SU-DHL-6 (cell line): Measurements from ENCODE around the gene C6orf89.

ENCODE experiments used
- H2AFZ ChIP-seq: fragments of 200-600 bp; sonication (generic); 2 replicates; pipeline ENCODE4 v1.6.1; 2014; ENCODE audit warnings: low read depth, mild to moderate bottlenecking, moderate library complexity, mixed read lengths, antibody characterized with exemption, low read length; ENCODE audit not compliant: severe bottlenecking
- H3F3A ChIP-seq: fragments of 200-600 bp; shearing (Covaris generic); 2 replicates; pipeline ENCODE4 v1.6.0; 2016; ENCODE audit warnings: antibody characterized with exemption, mild to moderate bottlenecking; ENCODE audit not compliant: insufficient read depth
- H3K27ac ChIP-seq: fragments of 200-600 bp; sonication (generic); 2 replicates; pipeline ENCODE4 v1.5.1; 2016; ENCODE audit warnings: low read depth, mild to moderate bottlenecking, low read length, moderate library complexity, mixed read lengths
- H3K27me3 ChIP-seq: fragments of 200-600 bp; sonication (generic), shearing (Covaris generic); 2 replicates; pipeline ENCODE4 v1.6.0; 2014; ENCODE audit warnings: mild to moderate bottlenecking, low read length
- H3K36me3 ChIP-seq: fragments of 200-600 bp; sonication (generic); 2 replicates; pipeline ENCODE4 v1.6.1; 2014; ENCODE audit warnings: mild to moderate bottlenecking, low read length, mixed read lengths
- H3K4me2 ChIP-seq: fragments of 300-600, 200-600 bp; shearing (Covaris generic), sonication (generic); 2 replicates; pipeline ENCODE4 v1.6.0; 2014; ENCODE audit warnings: low read length, low read depth, mild to moderate bottlenecking; ENCODE audit not compliant: poor library complexity, severe bottlenecking
- H3K4me3 ChIP-seq: fragments of 200-600 bp; sonication (generic); 2 replicates; pipeline ENCODE4 v1.5.1; 2014; ENCODE audit warnings: antibody characterized with exemption, low read length, mild to moderate bottlenecking, mixed read lengths; ENCODE audit not compliant: insufficient read depth, poor library complexity, severe bottlenecking
- H3K79me2 ChIP-seq: fragments of 200-600 bp; sonication (generic); 2 replicates; pipeline ENCODE4 v1.6.1; 2014; ENCODE audit warnings: mild to moderate bottlenecking, low read length, moderate library complexity; ENCODE audit not compliant: insufficient read depth
- H3K9ac ChIP-seq: fragments of 200-600 bp; sonication (generic); 2 replicates; pipeline ENCODE4 v1.7.0; 2014; ENCODE audit warnings: mild to moderate bottlenecking, low read length
- H3K9me2 ChIP-seq: fragments of 200-600 bp; sonication (generic); replicated peaks from 2 replicates; pipeline ENCODE4 v1.6.1; 2014; ENCODE audit warnings: low read length; ENCODE audit not compliant: insufficient read depth
- H3K9me3 ChIP-seq: fragments of 200-600 bp; sonication (generic); 2 replicates; pipeline ENCODE4 v1.6.1; 2014; ENCODE audit warnings: low read length, mixed read lengths; ENCODE audit not compliant: insufficient read depth
- H4K20me1 ChIP-seq: fragments of 200-600 bp; sonication (generic); 2 replicates; pipeline ENCODE4 v1.6.1; 2014; ENCODE audit warnings: low read depth, mild to moderate bottlenecking, antibody characterized with exemption, low read length, moderate library complexity, mixed read lengths
- CTCF ChIP-seq: fragments of 200-600 bp; sonication (generic); IDR thresholded peaks from one replicate; pipeline ENCODE4 v1.5.1; 2017; ENCODE audit warnings: antibody characterized with exemption, mild to moderate bottlenecking, low read length, moderate library complexity; ENCODE audit not compliant: insufficient read depth, poor library complexity, severe bottlenecking
- EZH2phosphoT487 ChIP-seq: fragments of 200-600 bp; sonication (generic), shearing (Covaris generic); conservative IDR thresholded peaks from 2 replicates; pipeline ENCODE4 v1.6.1; 2018; ENCODE audit warnings: mild to moderate bottlenecking, antibody characterized with exemption, low read length, moderate library complexity, mixed read lengths

Gene C6orf89

DNA sequence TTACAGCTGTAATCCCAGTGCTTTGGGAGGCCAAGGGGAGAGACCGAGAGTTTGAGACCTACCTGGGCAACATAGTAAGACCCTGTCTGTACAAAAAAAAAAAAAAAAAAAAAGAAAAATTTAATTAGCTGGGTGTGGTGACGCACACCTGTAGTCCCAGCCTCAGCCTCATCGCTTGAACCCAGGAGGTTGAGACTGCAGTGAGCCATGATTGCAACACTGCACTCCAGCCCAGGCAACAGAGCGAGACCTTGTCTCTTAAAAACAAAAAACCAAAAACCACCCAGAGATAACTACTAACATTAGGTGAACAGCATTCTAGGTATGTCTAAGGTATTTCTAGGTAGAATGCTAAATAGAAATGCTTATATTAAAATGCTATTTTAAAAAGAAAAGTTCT, 47.8 kb downstream of the C6orf89 start:
- TF ChIP-seq CTCF: no peak
- Histone ChIP-seq H3K4me2 (no peak overlapping the region), H3K79me2 (no peaks in the 10 kb centered on the region), H3K27me3 (no peaks in the 10 kb centered on the region), H3K9ac (no peak overlapping the region), H3K9me2 (no peaks in the 10 kb centered on the region), H2AFZ (no peak overlapping the region), H4K20me1 (no peaks in the 10 kb centered on the region), H3K36me3 (no peaks in the 10 kb centered on the region), H3K27ac (no peak overlapping the region), H3F3A (no peaks in the 10 kb centered on the region), H3K4me3 (no peak overlapping the region), H3K9me3 (no peaks in the 10 kb centered on the region)

- TF ChIP-seq CTCF (no peak), EZH2phosphoT487 (no peak)
- Histone ChIP-seq H3K9me3 (no peaks in the 10 kb centered on the region), H3K36me3 (no peaks in the 10 kb centered on the region), H3K9me2 (no peaks in the 10 kb centered on the region), H3K79me2 (no peaks in the 10 kb centered on the region), H4K20me1 (no peaks in the 10 kb centered on the region), H3K27ac (no peak overlapping the region), H3K4me3 (no peak overlapping the region), H3K4me2 (no peak overlapping the region), H3K9ac (no peak overlapping the region), H2AFZ (no peak overlapping the region), H3K27me3 (no peaks in the 10 kb centered on the region), H3F3A (no peaks in the 10 kb centered on the region)
These were observed 49.1 kb downstream of the C6orf89 start for GRCh38 chr6:36934901-36935300.

GRCh38 chr6:36936824-36937223, 51.1 kb downstream of the C6orf89 start:
- TF ChIP-seq CTCF (no peak), EZH2phosphoT487 (no peak)
- Histone ChIP-seq H3K4me3 (no peak overlapping the region), H3K9ac (no peak overlapping the region), H3K79me2 (no peaks in the 10 kb centered on the region), H4K20me1 (no peaks in the 10 kb centered on the region), H3F3A (no peaks in the 10 kb centered on the region), H3K27me3 (no peaks in the 10 kb centered on the region), H3K36me3 (no peaks in the 10 kb centered on the region), H3K9me3 (no peaks in the 10 kb centered on the region), H3K9me2 (no peaks in the 10 kb centered on the region), H2AFZ (no peak overlapping the region), H3K4me2 (no peak overlapping the region), H3K27ac (no peak overlapping the region)

- no peaks in the 10 kb centered on the region for H3F3A ChIP-seq
- H3K9me3 ChIP-seq: no peaks in the 10 kb centered on the region
- H3K9ac ChIP-seq: no peak overlapping the region
- H3K27ac ChIP-seq: no peak overlapping the region
- no peaks in the 10 kb centered on the region for H4K20me1 ChIP-seq
- H3K27me3 ChIP-seq: no peaks in the 10 kb centered on the region
- no peak for TF ChIP-seq EZH2phosphoT487
- TF ChIP-seq CTCF: no peak
- no peaks in the 10 kb centered on the region for H3K36me3 ChIP-seq
- H2AFZ ChIP-seq: no peak overlapping the region
- H3K4me3 ChIP-seq: no peak overlapping the region
- H3K4me2 ChIP-seq: no peak overlapping the region
- H3K79me2 ChIP-seq: no peaks in the 10 kb centered on the region
- H3K9me2 ChIP-seq: no peaks in the 10 kb centered on the region
These were observed 52.1 kb downstream of the C6orf89 start for GRCh38 chr6:36937896-36938295.
